Common myeloid progenitor, CD34-positive (primary cell): Measurements from ENCODE around the gene APOA4.
"Not testable (repeated sequence)": the region's sequence is repeated elsewhere in the genome, so short reads cannot be mapped to it uniquely, and the experiment has no call there.

Experiments
- CTCF ChIA-PET: fragments of 350-600 bp; sonication (Branson Sonifier 250); formaldehyde crosslinking; loops from one replicate; lab custom pipeline; 2021; ENCODE audit warnings: antibody characterized with exemption; lab: Charles Lee
- POLR2A ChIA-PET: fragments of 350-600 bp; sonication (Branson Sonifier 250); formaldehyde crosslinking; loops from one replicate; lab custom pipeline; 2021; ENCODE audit warnings: antibody characterized with exemption; lab: Charles Lee
- DNase-seq, 3 donors: peaks; one replicate each; pipeline versions ENCODE4 v3.0.0 to v3.0.0-alpha.2; 2013
- H3K27ac ChIP-seq, 2 experiments: 1 replicate in 1 of 2; 2 replicates in 1 of 2; pipeline ENCODE4 v1.7.0; 2013; ENCODE audit warnings: inconsistent platforms in 2 of 2, low read length in 2 of 2, mild to moderate bottlenecking in 2 of 2, low read depth in 1 of 2, moderate library complexity in 1 of 2; ENCODE audit not compliant: severe bottlenecking in 2 of 2, insufficient read depth in 1 of 2, poor library complexity in 1 of 2
- H3K27me3 ChIP-seq, 5 experiments: replicated peaks in 2 of 5; 1 replicate in 3 of 5; 2 replicates in 2 of 5; pipeline versions ENCODE4 v1.6.1 to v1.7.0; 2013; ENCODE audit warnings: low read length in 4 of 5, mild to moderate bottlenecking in 2 of 5, moderate library complexity in 2 of 5, inconsistent platforms in 1 of 5; ENCODE audit not compliant: insufficient read depth in 5 of 5, control insufficient read depth in 4 of 5
- H3K36me3 ChIP-seq, 4 experiments: 1 replicate in 2 of 4; 2 replicates in 2 of 4; pipeline versions ENCODE4 v1.6.1 to v1.7.0; 2013; ENCODE audit warnings: low read length in 3 of 4, control low read depth in 1 of 4, mild to moderate bottlenecking in 1 of 4; ENCODE audit not compliant: control insufficient read depth in 4 of 4, insufficient read depth in 4 of 4
- H3K4me1 ChIP-seq, 4 experiments: 1 replicate in 3 of 4; 2 replicates in 1 of 4; pipeline versions ENCODE4 v1.6.1 to v1.7.1; 2013; ENCODE audit warnings: low read length in 3 of 4, mild to moderate bottlenecking in 3 of 4, control low read depth in 1 of 4, inconsistent platforms in 1 of 4, moderate library complexity in 1 of 4; ENCODE audit not compliant: control insufficient read depth in 4 of 4, insufficient read depth in 4 of 4; ENCODE audit errors: control extremely low read depth in 1 of 4
- H3K4me3 ChIP-seq, 7 experiments: 1 replicate in 4 of 7; 2 replicates in 3 of 7; pipeline versions ENCODE4 v1.5.1 to v1.7.0; 2013; ENCODE audit warnings: mild to moderate bottlenecking in 7 of 7, low read length in 6 of 7, moderate library complexity in 6 of 7, inconsistent platforms in 2 of 7, low read depth in 2 of 7, control low read depth in 1 of 7; ENCODE audit not compliant: insufficient read depth in 4 of 7, control insufficient read depth in 1 of 7; ENCODE audit errors: extremely low read depth in 1 of 7
- H3K9me3 ChIP-seq, 5 experiments: 1 replicate in 4 of 5; 2 replicates in 1 of 5; pipeline versions ENCODE4 v1.6.1 to v1.7.1; 2013; ENCODE audit warnings: low read length in 4 of 5, mild to moderate bottlenecking in 2 of 5, inconsistent platforms in 1 of 5, low read depth in 1 of 5, moderate library complexity in 1 of 5; ENCODE audit not compliant: control insufficient read depth in 4 of 5, insufficient read depth in 2 of 5; ENCODE audit errors: control extremely low read depth in 1 of 5
- WGBS: methylation state at CpG from one replicate; pipeline ENCODE4 v1.1.5; 2013; ENCODE audit not compliant: insufficient coverage; 5-methylcytosine and 5-hydroxymethylcytosine counted together

The APOA4 gene

DNA sequence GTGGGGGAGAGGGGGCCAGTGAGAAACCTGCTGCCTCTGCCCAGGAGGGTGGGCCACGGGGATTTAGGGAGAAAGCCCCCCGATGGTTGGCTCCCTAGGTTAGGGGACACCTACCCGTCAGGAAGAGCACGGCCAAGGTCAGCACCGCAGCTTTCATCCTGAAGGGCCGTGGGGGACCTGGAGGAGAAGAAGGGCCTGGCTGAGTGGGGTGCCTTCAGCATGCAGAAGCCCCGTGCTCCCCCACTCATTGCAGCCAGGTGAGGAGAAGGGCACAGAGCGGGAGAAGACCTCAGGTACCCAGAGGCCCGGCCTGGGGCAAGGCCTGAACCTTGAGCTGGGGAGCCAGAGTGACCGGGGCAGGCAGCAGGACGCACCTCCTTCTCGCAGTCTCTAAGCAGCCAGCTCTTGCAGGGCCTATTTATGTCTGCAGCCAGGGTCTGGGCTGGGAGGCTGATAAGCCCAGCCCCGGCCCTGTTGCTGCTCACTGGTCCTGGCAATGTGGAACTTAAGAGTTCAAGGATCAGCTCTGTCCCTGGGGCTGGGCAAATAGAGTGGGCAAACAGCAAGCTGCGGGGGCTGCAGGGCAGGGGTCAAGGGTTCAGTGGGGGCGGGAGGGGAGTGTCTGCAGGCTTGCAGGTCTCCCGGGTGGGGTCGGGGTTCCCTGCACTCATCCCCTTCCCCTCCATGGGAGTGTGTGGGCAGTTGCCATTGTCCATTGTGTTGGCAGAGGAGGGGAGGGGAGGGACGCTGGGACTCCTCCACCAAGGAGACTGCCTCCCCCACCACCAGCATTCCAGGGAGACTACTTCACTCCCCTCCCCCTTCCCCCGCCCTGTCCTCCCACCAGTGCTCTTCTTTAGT, 14.4 kb upstream of the APOA4 start, which contains the start of gene APOA1:
Gene APOA1, minus strand, starts transcription at position 392 of the 861 bp plus-strand sequence. Its CDS starts 235 bp downstream, at position 157.
- no peaks in the 10 kb centered on the region for H3K9me3 ChIP-seq
- no peak for DNase-seq
- peaks cover 0 to 2% (median 0%) of the 10 kb centered on the region in 4 experiments for H3K36me3 ChIP-seq
- no peak within 1 kb of the TSS for H3K4me3 ChIP-seq
- no peaks in the 10 kb centered on the region for H3K27me3 ChIP-seq
- H3K27ac ChIP-seq, result no peak within 1 kb of the TSS
- WGBS, result 98% methylated on average over 11 of the region's 19 CpGs
- ChIA-PET CTCF (interaction anchor here (0.6 to 7.0 kb wide), 8 partner anchors 8 to 268 kb away, joined by 3 to 109 read pairs (median 8); partner anchors contain the start of genes APOA5 and ZPR1), POLR2A (no interaction called here)
- H3K4me1 ChIP-seq, result peaks cover 0 to 35% (median 22%) of the 10 kb centered on the region in 4 experiments

DNA sequence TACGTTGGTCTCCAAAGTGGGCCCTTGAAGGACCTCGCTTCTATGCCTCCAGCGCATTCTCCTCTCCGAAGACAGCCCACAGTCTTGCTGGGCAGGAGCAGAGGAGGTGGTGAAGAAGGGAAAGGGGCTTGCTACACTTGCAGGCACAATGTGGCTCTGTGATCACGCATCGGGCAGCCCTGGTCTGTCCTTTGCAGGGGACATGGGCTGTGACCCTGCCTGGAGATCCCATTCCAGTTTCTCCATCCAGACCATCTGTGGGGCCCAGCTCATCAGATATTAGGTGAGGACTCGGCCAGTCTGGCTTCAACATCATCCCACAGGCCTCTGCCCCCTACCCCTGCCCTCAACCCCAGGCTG, 13.5 kb upstream of the APOA4 start:
- Histone ChIP-seq H3K27ac (no peak overlapping the region), H3K27me3 (no peaks in the 10 kb centered on the region), H3K9me3 (no peaks in the 10 kb centered on the region), H3K36me3 (no peaks in the 10 kb centered on the region), H3K4me1 (peaks cover 0 to 35% (median 22%) of the 10 kb centered on the region in 4 experiments), H3K4me3 (no peak overlapping the region)
- DNase-seq, result no peak
- 97% methylated on average over 7 of the region's 7 CpGs for WGBS
- ChIA-PET CTCF (interaction anchor here (1.0 to 7.0 kb wide), 25 partner anchors 9 to 390 kb away, joined by 3 to 109 read pairs (median 4); partner anchors contain the start of genes APOA4, APOA5 and ZPR1), POLR2A (interaction anchor here (0.6 kb wide), 1 partner anchor 43 kb away, joined by 3 read pairs; no protein-coding TSS in a partner anchor)

DNA sequence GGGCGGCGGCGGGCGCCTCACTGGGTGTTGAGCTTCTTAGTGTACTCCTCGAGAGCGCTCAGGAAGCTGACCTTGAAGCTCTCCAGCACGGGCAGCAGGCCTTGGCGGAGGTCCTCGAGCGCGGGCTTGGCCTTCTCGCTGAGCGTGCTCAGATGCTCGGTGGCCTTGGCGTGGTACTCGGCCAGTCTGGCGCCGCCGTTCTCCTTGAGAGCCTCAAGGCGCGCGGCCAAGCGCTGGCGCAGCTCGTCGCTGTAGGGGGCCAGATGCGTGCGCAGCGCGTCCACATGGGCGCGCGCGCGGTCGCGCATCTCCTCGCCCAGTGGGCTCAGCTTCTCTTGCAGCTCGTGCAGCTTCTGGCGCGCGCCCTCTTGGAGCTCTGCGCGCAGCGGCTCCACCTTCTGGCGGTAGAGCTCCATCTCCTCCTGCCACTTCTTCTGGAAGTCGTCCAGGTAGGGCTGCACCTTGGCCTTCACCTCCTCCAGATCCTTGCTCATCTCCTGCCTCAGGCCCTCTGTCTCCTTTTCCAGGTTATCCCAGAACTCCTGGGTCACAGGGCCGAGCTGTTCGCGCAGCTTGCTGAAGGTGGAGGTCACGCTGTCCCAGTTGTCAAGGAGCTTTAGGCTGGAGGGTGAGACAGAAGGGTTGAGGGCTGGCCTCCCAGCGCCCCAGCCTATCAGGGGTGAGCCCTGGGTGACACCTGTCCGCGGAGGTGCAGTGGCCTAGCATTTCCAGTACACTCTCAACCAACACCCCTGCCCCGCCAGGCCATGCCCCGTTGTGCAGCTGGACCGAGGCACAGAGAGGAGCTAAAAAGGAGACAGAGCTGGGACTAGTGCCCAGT, 12.9 kb upstream of the APOA4 start:
- peak overlapping the region; percentile 46 to 79 (median 59) for H3K4me3 ChIP-seq
- H3K27ac ChIP-seq, result peak overlapping the region in 1 of 2 experiments; percentile 67
- no peaks in the 10 kb centered on the region for H3K9me3 ChIP-seq
- ChIA-PET CTCF (interaction anchor here (0.6 to 7.0 kb wide), 35 partner anchors 8 to 391 kb away, joined by 3 to 109 read pairs (median 4); partner anchors contain the start of genes APOA4, APOA5 and ZPR1), POLR2A (interaction anchor here (0.6 to 1.0 kb wide), 4 partner anchors 16 to 48 kb away, joined by 3 to 4 read pairs (median 3); partner anchors contain the start of gene ZPR1)
- 10% methylated on average over 52 of the region's 57 CpGs for WGBS
- peaks cover 0 to 30% (median 22%) of the 10 kb centered on the region in 4 experiments for H3K4me1 ChIP-seq
- peak; percentile 92 to 95 (median 94) for DNase-seq
- H3K36me3 ChIP-seq, result no peaks in the 10 kb centered on the region
- H3K27me3 ChIP-seq, result no peaks in the 10 kb centered on the region

DNA sequence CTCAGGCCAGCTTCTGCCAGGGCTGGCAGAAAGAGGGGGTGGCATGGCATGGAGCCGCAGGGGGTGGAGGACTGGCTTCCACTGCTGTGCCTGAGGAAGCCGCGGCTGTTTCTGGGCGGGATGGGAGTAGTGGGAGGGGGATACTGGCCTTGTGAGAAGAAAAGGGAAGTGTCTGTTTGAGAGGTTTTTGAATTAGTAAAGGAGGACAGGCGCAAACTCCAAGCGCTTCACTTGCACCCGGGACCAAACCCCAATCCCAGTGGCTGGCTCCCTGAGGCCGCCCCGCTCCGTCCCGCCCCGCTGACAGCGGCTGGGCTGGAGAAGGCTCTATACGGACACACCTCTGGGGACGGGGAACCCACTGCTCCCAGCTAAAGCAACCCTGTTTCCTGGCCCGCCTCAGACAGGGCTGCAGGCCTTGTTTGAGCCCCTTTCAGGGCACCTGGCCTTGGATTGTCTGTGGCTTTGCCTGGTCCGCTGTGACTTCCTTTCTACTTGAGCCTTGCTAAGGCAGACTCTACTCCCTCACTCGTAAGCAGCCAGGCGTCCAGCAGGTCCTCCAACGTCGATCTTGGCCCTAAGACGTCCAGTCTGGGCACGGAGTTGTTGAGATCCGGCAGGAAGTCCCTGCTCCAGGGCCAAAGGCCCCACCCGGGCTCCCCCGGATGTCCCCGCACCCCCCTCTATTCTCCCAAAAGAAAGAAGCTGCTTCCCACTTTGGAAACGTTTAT, 12.1 kb upstream of the APOA4 start:
- H3K4me3 ChIP-seq, result peak overlapping the region; percentile 46 to 79 (median 59)
- H3K36me3 ChIP-seq, result no peaks in the 10 kb centered on the region
- peaks cover 0 to 24% (median 20%) of the 10 kb centered on the region in 4 experiments for H3K4me1 ChIP-seq
- ChIA-PET CTCF (interaction anchor here (0.6 to 7.0 kb wide), 31 partner anchors 9 to 392 kb away, joined by 3 to 109 read pairs (median 4); partner anchors contain the start of genes APOA4, APOA5 and ZPR1), POLR2A (interaction anchor here (0.7 to 1.0 kb wide), 3 partner anchors 17 to 47 kb away, joined by 3 to 4 read pairs (median 3); partner anchors contain the start of gene ZPR1)
- H3K9me3 ChIP-seq, result no peaks in the 10 kb centered on the region
- DNase-seq, result peak; percentile 46 to 81 (median 77)
- 5% methylated on average over 25 of the region's 28 CpGs for WGBS
- no peaks in the 10 kb centered on the region for H3K27me3 ChIP-seq
- peak overlapping the region; percentile 40 to 67 for H3K27ac ChIP-seq

DNA sequence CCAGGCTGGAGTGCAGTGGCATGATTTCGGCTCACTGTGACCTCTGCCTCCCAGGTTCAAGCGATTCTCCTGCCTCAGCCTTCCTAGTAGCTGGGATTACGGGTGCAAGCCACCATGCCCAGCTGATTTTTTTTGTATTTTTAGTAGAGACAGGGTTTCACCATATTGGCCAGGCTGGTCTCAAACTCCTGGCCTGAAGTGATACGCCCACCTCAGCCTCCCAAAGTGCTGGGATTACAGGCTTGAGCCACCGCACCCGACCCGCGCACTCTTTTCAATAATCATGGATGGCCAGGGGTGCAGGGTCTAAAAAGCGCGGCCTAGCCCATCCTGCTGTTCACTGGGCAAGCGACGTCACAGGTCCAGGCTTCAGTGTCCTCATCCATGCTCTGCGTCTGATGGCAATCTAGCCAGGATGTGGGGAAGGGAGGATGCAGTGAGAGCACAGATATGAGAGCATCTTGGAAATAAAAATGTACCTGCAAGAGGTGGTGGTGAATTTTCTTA, 11.5 kb upstream of the APOA4 start:
- POLR2A ChIA-PET, DNase-seq: not testable (repeated sequence)
- H3K4me1 ChIP-seq, result peaks cover 0 to 24% (median 20%) of the 10 kb centered on the region in 4 experiments

More for the DNA sequence above, 11.5 kb upstream of the APOA4 start:
- not testable (repeated sequence) for H3K27me3 ChIP-seq, H3K36me3 ChIP-seq, H3K9me3 ChIP-seq
- peak overlapping the region in 1 of 2 experiments; percentile 67 for H3K27ac ChIP-seq
- H3K4me3 ChIP-seq, result peak overlapping the region in 4 of 7 experiments; percentile 59 to 79 (median 68)
- WGBS, result 59% methylated on average over 11 of the region's 13 CpGs
- CTCF ChIA-PET, result interaction anchor here (0.8 to 7.0 kb wide), 9 partner anchors 9 to 291 kb away, joined by 3 to 109 read pairs (median 6); partner anchors contain the start of genes APOA5 and ZPR1
